SU-DHL-6 (cell line): Measurements from ENCODE around the gene TEAD1.

Source experiments
- H2AFZ ChIP-seq: fragments of 200-600 bp; sonication (generic); 2 replicates; pipeline ENCODE4 v1.6.1; 2014; ENCODE audit warnings: low read depth, mild to moderate bottlenecking, moderate library complexity, mixed read lengths, antibody characterized with exemption, low read length; ENCODE audit not compliant: severe bottlenecking
- H3F3A ChIP-seq: fragments of 200-600 bp; shearing (Covaris generic); 2 replicates; pipeline ENCODE4 v1.6.0; 2016; ENCODE audit warnings: antibody characterized with exemption, mild to moderate bottlenecking; ENCODE audit not compliant: insufficient read depth
- H3K27ac ChIP-seq: fragments of 200-600 bp; sonication (generic); 2 replicates; pipeline ENCODE4 v1.5.1; 2016; ENCODE audit warnings: low read depth, mild to moderate bottlenecking, low read length, moderate library complexity, mixed read lengths
- H3K27me3 ChIP-seq: fragments of 200-600 bp; sonication (generic), shearing (Covaris generic); 2 replicates; pipeline ENCODE4 v1.6.0; 2014; ENCODE audit warnings: mild to moderate bottlenecking, low read length
- H3K36me3 ChIP-seq: fragments of 200-600 bp; sonication (generic); 2 replicates; pipeline ENCODE4 v1.6.1; 2014; ENCODE audit warnings: mild to moderate bottlenecking, low read length, mixed read lengths
- H3K4me2 ChIP-seq: fragments of 300-600, 200-600 bp; shearing (Covaris generic), sonication (generic); 2 replicates; pipeline ENCODE4 v1.6.0; 2014; ENCODE audit warnings: low read length, low read depth, mild to moderate bottlenecking; ENCODE audit not compliant: poor library complexity, severe bottlenecking
- H3K4me3 ChIP-seq: fragments of 200-600 bp; sonication (generic); 2 replicates; pipeline ENCODE4 v1.5.1; 2014; ENCODE audit warnings: antibody characterized with exemption, low read length, mild to moderate bottlenecking, mixed read lengths; ENCODE audit not compliant: insufficient read depth, poor library complexity, severe bottlenecking
- H3K79me2 ChIP-seq: fragments of 200-600 bp; sonication (generic); 2 replicates; pipeline ENCODE4 v1.6.1; 2014; ENCODE audit warnings: mild to moderate bottlenecking, low read length, moderate library complexity; ENCODE audit not compliant: insufficient read depth
- H3K9ac ChIP-seq: fragments of 200-600 bp; sonication (generic); 2 replicates; pipeline ENCODE4 v1.7.0; 2014; ENCODE audit warnings: mild to moderate bottlenecking, low read length
- H3K9me2 ChIP-seq: fragments of 200-600 bp; sonication (generic); replicated peaks from 2 replicates; pipeline ENCODE4 v1.6.1; 2014; ENCODE audit warnings: low read length; ENCODE audit not compliant: insufficient read depth
- H3K9me3 ChIP-seq: fragments of 200-600 bp; sonication (generic); 2 replicates; pipeline ENCODE4 v1.6.1; 2014; ENCODE audit warnings: low read length, mixed read lengths; ENCODE audit not compliant: insufficient read depth
- H4K20me1 ChIP-seq: fragments of 200-600 bp; sonication (generic); 2 replicates; pipeline ENCODE4 v1.6.1; 2014; ENCODE audit warnings: low read depth, mild to moderate bottlenecking, antibody characterized with exemption, low read length, moderate library complexity, mixed read lengths
- CTCF ChIP-seq: fragments of 200-600 bp; sonication (generic); IDR thresholded peaks from one replicate; pipeline ENCODE4 v1.5.1; 2017; ENCODE audit warnings: antibody characterized with exemption, mild to moderate bottlenecking, low read length, moderate library complexity; ENCODE audit not compliant: insufficient read depth, poor library complexity, severe bottlenecking
- EZH2phosphoT487 ChIP-seq: fragments of 200-600 bp; sonication (generic), shearing (Covaris generic); conservative IDR thresholded peaks from 2 replicates; pipeline ENCODE4 v1.6.1; 2018; ENCODE audit warnings: mild to moderate bottlenecking, antibody characterized with exemption, low read length, moderate library complexity, mixed read lengths

TEAD1 gene

GRCh38 chr11:12840871-12841660 is 166.8 kb downstream of the TEAD1 start:
- Histone ChIP-seq H3K27me3 (no peaks in the 10 kb centered on the region), H3F3A (no peaks in the 10 kb centered on the region), H3K36me3 (no peaks in the 10 kb centered on the region), H3K79me2 (no peaks in the 10 kb centered on the region), H3K4me2 (no peak overlapping the region), H3K4me3 (no peak overlapping the region), H3K9ac (no peak overlapping the region), H2AFZ (no peak overlapping the region), H3K9me2 (no peaks in the 10 kb centered on the region), H3K27ac (no peak overlapping the region), H3K9me3 (no peaks in the 10 kb centered on the region), H4K20me1 (no peaks in the 10 kb centered on the region)
- TF ChIP-seq CTCF, result no peak
- TF ChIP-seq EZH2phosphoT487, result no peak

- Histone ChIP-seq H3K27ac (no peak overlapping the region), H3K9ac (no peak overlapping the region), H3F3A (no peaks in the 10 kb centered on the region), H3K36me3 (no peaks in the 10 kb centered on the region), H3K4me3 (no peak overlapping the region), H3K4me2 (no peak overlapping the region), H2AFZ (no peak overlapping the region), H4K20me1 (no peaks in the 10 kb centered on the region), H3K9me2 (no peaks in the 10 kb centered on the region), H3K79me2 (no peaks in the 10 kb centered on the region), H3K27me3 (no peaks in the 10 kb centered on the region), H3K9me3 (no peaks in the 10 kb centered on the region)
- TF ChIP-seq EZH2phosphoT487 (no peak), CTCF (no peak)
These were observed 167.9 kb downstream of the TEAD1 start for GRCh38 chr11:12841946-12842630.

GRCh38 chr11:12842933-12843636 is 168.9 kb downstream of the TEAD1 start:
- Histone ChIP-seq H3K27ac (no peak overlapping the region), H3K9ac (no peak overlapping the region), H3K9me3 (no peaks in the 10 kb centered on the region), H3F3A (no peaks in the 10 kb centered on the region), H4K20me1 (no peaks in the 10 kb centered on the region), H3K9me2 (no peaks in the 10 kb centered on the region), H2AFZ (no peak overlapping the region), H3K27me3 (no peaks in the 10 kb centered on the region), H3K4me3 (no peak overlapping the region), H3K79me2 (no peaks in the 10 kb centered on the region), H3K4me2 (no peak overlapping the region), H3K36me3 (no peaks in the 10 kb centered on the region)
- TF ChIP-seq CTCF (no peak), EZH2phosphoT487 (no peak)
